ENCODE data around the gene TEX55.
A peak's percentile ranks its signal among the peaks of the same experiment; 100 is the strongest.
"Not testable (repeated sequence)": the region's sequence is repeated elsewhere in the genome, so short reads cannot be mapped to it uniquely, and the experiment has no call there.

The TEX55 gene

GRCh38 chr3:119160815-119161214 lies 14.8 kb downstream of the TEX55 start:
- no peak for DNase-seq (ENCODE audit: low spot score)

GRCh38 chr3:119161240-119161639 lies 15.3 kb downstream of the TEX55 start:
- DNase-seq (ENCODE audit: low spot score), result no peak

GRCh38 chr3:119164745-119165144 lies 18.8 kb downstream of the TEX55 start:
- DNase-seq (ENCODE audit: low spot score), result not testable (repeated sequence)

GRCh38 chr3:119170821-119171220 lies 24.9 kb downstream of the TEX55 start:
- DNase-seq (ENCODE audit: low spot score), result no peak

- DNase-seq (ENCODE audit: low spot score), result peak; percentile 69
Measured at GRCh38 chr3:119173325-119173724, 27.4 kb downstream of the TEX55 start, which contains the start of gene UPK1B. UPK1B (plus strand) TSS chr3:119173598; CDS start chr3:119186742, 13,144 bp downstream.

GRCh38 chr3:119175872-119176756 lies 30.1 kb downstream of the TEX55 start:
- peak; percentile 11 for DNase-seq (ENCODE audit: low spot score)

GRCh38 chr3:119176778-119177177 lies 30.8 kb downstream of the TEX55 start:
- DNase-seq (ENCODE audit: low spot score), result no peak

GRCh38 chr3:119177321-119177720 lies 31.4 kb downstream of the TEX55 start:
- no peak for DNase-seq (ENCODE audit: low spot score)

GRCh38 chr3:119181765-119182164 lies 35.8 kb downstream of the TEX55 start:
- peak; percentile 15 for DNase-seq (ENCODE audit: low spot score)

- DNase-seq (ENCODE audit: low spot score), result no peak
Measured at GRCh38 chr3:119184111-119184510, 38.1 kb downstream of the TEX55 start.

GRCh38 chr3:119184796-119185570 lies 39.0 kb downstream of the TEX55 start:
- DNase-seq (ENCODE audit: low spot score), result no peak

- no peak for DNase-seq (ENCODE audit: low spot score)
Measured at GRCh38 chr3:119187266-119187665, 41.3 kb downstream of the TEX55 start.

- DNase-seq (ENCODE audit: low spot score), result no peak
Measured at GRCh38 chr3:119191800-119192199, 45.8 kb downstream of the TEX55 start.

GRCh38 chr3:119194237-119195150 lies 48.5 kb downstream of the TEX55 start:
- DNase-seq (ENCODE audit: low spot score), result no peak

GRCh38 chr3:119195151-119195476 lies 49.1 kb downstream of the TEX55 start:
- DNase-seq (ENCODE audit: low spot score), result no peak

- no peak for DNase-seq (ENCODE audit: low spot score)
Measured at GRCh38 chr3:119195911-119196310, 49.9 kb downstream of the TEX55 start.

All from iPS-NIHi11 (cell line).